ENCODE measurements around the gene KIAA1671. TPM values are rescaled to one million over a fixed set of nuclear protein-coding genes. Genes with fewer than 3 reads are reported as not detected.

The KIAA1671 gene
- polyA plus RNA-seq, 1 of the 3 experiments (the other 2 are of a cell fraction), result 7.4 TPM

GRCh38 chr22:25208328-25208727, 255.8 kb downstream of the KIAA1671 start:
- 64% methylated on average over 2 of the region's 2 CpGs for WGBS (ENCODE audit: low lambda C conversion rate)

GRCh38 chr22:25208743-25209505, 256.4 kb downstream of the KIAA1671 start:
- H3K4me3 ChIP-seq (ENCODE audit: low read depth in 2 of 2, low read length in 1 of 2), result no peak overlapping the region
- H3K79me2 ChIP-seq (ENCODE audit: insufficient read depth), result no peaks in the 10 kb centered on the region
- H3K9me2 ChIP-seq, result no peaks in the 10 kb centered on the region
- H3K4me1 ChIP-seq (ENCODE audit: control insufficient read depth in 1 of 2, insufficient read depth in 2 of 2, low read depth in 1 of 2, low read length in 1 of 2), result no peaks in the 10 kb centered on the region
- 74% methylated on average over 12 of the region's 17 CpGs for WGBS (ENCODE audit: low lambda C conversion rate)
- H3K9ac ChIP-seq, result no peak overlapping the region
- H4K20me1 ChIP-seq (ENCODE audit: insufficient read depth), result no peaks in the 10 kb centered on the region
- no peaks in the 10 kb centered on the region for H3K9me3 ChIP-seq
- POLR2A ChIA-PET, result no interaction called here
- no peak overlapping the region for H3K27ac ChIP-seq (ENCODE audit: low read depth in 2 of 2, low read length in 1 of 2)
- H3K27me3 ChIP-seq (ENCODE audit: insufficient read depth), result no peaks in the 10 kb centered on the region
- no peaks in the 10 kb centered on the region for H3K36me3 ChIP-seq (replicated peaks in 1 of 2; ENCODE audit: control insufficient read depth in 1 of 2, insufficient read depth in 2 of 2, low read length in 1 of 2)
- H3F3A ChIP-seq (replicated peaks; ENCODE audit: insufficient read depth), result no peaks in the 10 kb centered on the region
- H3K4me2 ChIP-seq, result no peak overlapping the region
- DNase-seq, result no peak
- TF ChIP-seq EZH2phosphoT487 (IDR thresholded peaks at IDR 0.05; ENCODE audit: borderline replicate concordance, low read depth), result no peak
- no peak for TF ChIP-seq CHD2 (IDR thresholded peaks at IDR 0.05; ENCODE audit: low read length, partially characterized antibody)
- CTCF ChIA-PET, result interaction anchor here (1.4 kb wide), 2 partner anchors 11 to 154 kb away, joined by 3 read pairs; no protein-coding TSS in a partner anchor
- H2AFZ ChIP-seq (ENCODE audit: low read depth), result no peak overlapping the region

More at GRCh38 chr22:25208328-25208727, 255.8 kb downstream of the KIAA1671 start:
- no peaks in the 10 kb centered on the region for H3K9me3 ChIP-seq
- H2AFZ ChIP-seq (ENCODE audit: low read depth), result no peak overlapping the region
- H3K36me3 ChIP-seq (replicated peaks in 1 of 2; ENCODE audit: control insufficient read depth in 1 of 2, insufficient read depth in 2 of 2, low read length in 1 of 2), result peaks cover 0 to 4% of the 10 kb centered on the region in 2 experiments
- H3K4me3 ChIP-seq (ENCODE audit: low read depth in 2 of 2, low read length in 1 of 2), result no peak overlapping the region
- no peaks in the 10 kb centered on the region for H4K20me1 ChIP-seq (ENCODE audit: insufficient read depth)
- POLR2A ChIA-PET, result no interaction called here
- no peak overlapping the region for H3K27ac ChIP-seq (ENCODE audit: low read depth in 2 of 2, low read length in 1 of 2)
- no peak for DNase-seq
- H3K4me2 ChIP-seq, result no peak overlapping the region
- H3K9ac ChIP-seq, result no peak overlapping the region
- H3F3A ChIP-seq (replicated peaks; ENCODE audit: insufficient read depth), result no peaks in the 10 kb centered on the region
- TF ChIP-seq EZH2phosphoT487 (IDR thresholded peaks at IDR 0.05; ENCODE audit: borderline replicate concordance, low read depth), result no peak
- CTCF ChIA-PET, result interaction anchor here (1.4 kb wide), 2 partner anchors 10 to 154 kb away, joined by 3 read pairs; no protein-coding TSS in a partner anchor
- no peaks in the 10 kb centered on the region for H3K27me3 ChIP-seq (ENCODE audit: insufficient read depth)
- H3K4me1 ChIP-seq (ENCODE audit: control insufficient read depth in 1 of 2, insufficient read depth in 2 of 2, low read depth in 1 of 2, low read length in 1 of 2), result no peaks in the 10 kb centered on the region
- H3K9me2 ChIP-seq, result no peaks in the 10 kb centered on the region
- H3K79me2 ChIP-seq (ENCODE audit: insufficient read depth), result no peaks in the 10 kb centered on the region

- Histone ChIP-seq H3K27ac (ENCODE audit: low read depth in 2 of 2, low read length in 1 of 2) (no peak overlapping the region), H3K9me3 (no peaks in the 10 kb centered on the region), H3K9ac (no peak overlapping the region), H3K36me3 (replicated peaks in 1 of 2; ENCODE audit: control insufficient read depth in 1 of 2, insufficient read depth in 2 of 2, low read length in 1 of 2) (no peaks in the 10 kb centered on the region), H4K20me1 (ENCODE audit: insufficient read depth) (no peaks in the 10 kb centered on the region), H3K4me3 (ENCODE audit: low read depth in 2 of 2, low read length in 1 of 2) (no peak overlapping the region), H3K4me2 (no peak overlapping the region), H3K79me2 (ENCODE audit: insufficient read depth) (no peaks in the 10 kb centered on the region), H3K9me2 (no peaks in the 10 kb centered on the region), H3K27me3 (ENCODE audit: insufficient read depth) (no peaks in the 10 kb centered on the region), H3K4me1 (ENCODE audit: control insufficient read depth in 1 of 2, insufficient read depth in 2 of 2, low read depth in 1 of 2, low read length in 1 of 2) (no peaks in the 10 kb centered on the region), H3F3A (replicated peaks; ENCODE audit: insufficient read depth) (no peaks in the 10 kb centered on the region), H2AFZ (ENCODE audit: low read depth) (no peak overlapping the region)
- CTCF ChIA-PET, result interaction anchor here (0.9 to 3.6 kb wide), 3 partner anchors 8 to 562 kb away, joined by 4 to 42 read pairs (median 5); no protein-coding TSS in a partner anchor
- POLR2A ChIA-PET, result no interaction called here
- WGBS (ENCODE audit: low lambda C conversion rate), result 80% methylated on average over 1 of the region's 3 CpGs
- TF ChIP-seq MEF2A (IDR thresholded peaks at IDR 0.05; ENCODE audit: borderline replicate concordance, low read depth) (no peak), FOXM1 (IDR thresholded peaks at IDR 0.05; ENCODE audit: low read depth) (no peak)
- DNase-seq, result no peak
These were observed 258.3 kb downstream of the KIAA1671 start for GRCh38 chr22:25210793-25211192.
